GM10266 (cell line): ENCODE data around the gene THOC7.

Source experiments
- DNase-seq: peaks from one replicate; pipeline ENCODE4 v3.0.0; 2012; ENCODE audit errors: extremely low spot score
- TF ChIP-seq, protein P1 (sequence below): IDR thresholded peaks from 2 replicates; pipeline ENCODE4 v1.5.1; 2012; ENCODE audit warnings: mild to moderate bottlenecking, low read depth; ENCODE audit not compliant: control insufficient read depth, insufficient read depth; ENCODE audit errors: missing control alignments

THOC7 gene

DNA sequence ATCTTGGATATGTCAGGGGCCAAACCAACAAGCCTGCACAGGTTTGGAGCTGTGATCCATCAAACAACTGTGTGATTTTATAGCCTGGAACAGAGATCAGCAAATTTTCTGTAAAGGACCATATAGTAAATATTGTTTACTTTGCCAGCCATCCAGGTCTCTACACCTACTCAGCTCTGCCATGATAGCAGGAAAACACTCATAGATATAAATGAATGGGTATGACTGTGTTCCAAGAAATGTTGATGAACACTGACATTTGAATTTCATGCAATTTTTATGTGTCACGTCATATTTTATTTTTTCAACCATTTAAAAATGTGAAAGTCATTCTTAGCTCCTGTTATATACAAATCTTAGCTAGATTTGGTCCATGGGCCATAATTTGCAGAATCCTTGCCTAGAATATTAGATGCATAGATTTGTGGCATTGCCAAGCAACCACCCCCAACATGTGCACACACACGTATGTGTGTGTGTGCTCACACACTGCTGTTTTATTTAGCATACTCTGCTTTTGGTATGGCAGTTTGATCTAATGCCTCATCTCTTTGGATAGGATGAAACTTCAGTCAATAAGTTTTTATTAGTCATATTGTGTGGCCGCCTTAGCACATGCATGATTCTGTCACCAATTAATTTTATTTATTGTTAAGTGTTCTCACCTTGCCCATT is 6.5 kb upstream of the THOC7 start:
- DNase-seq: no peak
- TF ChIP-seq, protein P1, sequence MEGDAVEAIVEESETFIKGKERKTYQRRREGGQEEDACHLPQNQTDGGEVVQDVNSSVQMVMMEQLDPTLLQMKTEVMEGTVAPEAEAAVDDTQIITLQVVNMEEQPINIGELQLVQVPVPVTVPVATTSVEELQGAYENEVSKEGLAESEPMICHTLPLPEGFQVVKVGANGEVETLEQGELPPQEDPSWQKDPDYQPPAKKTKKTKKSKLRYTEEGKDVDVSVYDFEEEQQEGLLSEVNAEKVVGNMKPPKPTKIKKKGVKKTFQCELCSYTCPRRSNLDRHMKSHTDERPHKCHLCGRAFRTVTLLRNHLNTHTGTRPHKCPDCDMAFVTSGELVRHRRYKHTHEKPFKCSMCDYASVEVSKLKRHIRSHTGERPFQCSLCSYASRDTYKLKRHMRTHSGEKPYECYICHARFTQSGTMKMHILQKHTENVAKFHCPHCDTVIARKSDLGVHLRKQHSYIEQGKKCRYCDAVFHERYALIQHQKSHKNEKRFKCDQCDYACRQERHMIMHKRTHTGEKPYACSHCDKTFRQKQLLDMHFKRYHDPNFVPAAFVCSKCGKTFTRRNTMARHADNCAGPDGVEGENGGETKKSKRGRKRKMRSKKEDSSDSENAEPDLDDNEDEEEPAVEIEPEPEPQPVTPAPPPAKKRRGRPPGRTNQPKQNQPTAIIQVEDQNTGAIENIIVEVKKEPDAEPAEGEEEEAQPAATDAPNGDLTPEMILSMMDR: no peak

DNA sequence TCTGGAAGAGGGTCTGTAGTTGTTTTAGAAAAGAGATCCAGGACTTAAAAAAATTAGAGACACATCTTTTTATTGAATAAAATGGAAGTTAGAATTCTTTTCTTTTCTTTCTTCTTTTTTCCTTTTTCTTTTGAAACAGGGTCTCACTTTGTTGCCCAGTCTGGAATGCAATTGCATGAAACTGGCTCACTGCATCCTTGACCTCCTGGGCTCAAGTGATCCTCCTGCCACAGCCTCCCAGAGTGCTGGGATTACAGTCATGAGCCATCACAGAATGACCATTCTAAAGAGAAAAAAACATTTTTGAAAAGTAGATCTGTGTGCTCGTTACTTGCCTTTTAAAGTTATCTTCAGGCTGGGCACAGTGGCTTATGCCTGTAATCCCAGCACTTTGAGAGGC is 3.6 kb upstream of the THOC7 start:
- DNase-seq: no peak

DNA sequence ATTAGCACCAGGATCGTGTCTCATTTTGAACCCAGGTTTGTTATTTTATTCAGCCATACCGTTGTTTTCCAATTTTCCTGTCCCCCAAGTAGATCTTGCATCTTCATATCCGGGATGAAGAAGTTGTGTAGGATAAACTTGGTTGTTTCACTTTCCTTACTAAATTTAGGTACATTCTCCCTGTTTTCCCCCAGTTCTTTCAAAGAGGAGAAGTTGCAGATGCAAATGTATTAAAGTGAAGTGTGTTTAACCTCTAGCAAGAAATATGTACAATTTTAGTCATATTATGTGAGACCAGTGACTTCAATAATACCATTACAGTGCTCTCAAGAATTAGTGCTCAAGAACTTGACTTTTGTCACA is 1.3 kb upstream of the THOC7 start:
- TF ChIP-seq, protein P1: no peak
- DNase-seq: no peak

More for the DNA sequence above, 3.6 kb upstream of the THOC7 start:
- TF ChIP-seq, protein P1: no peak

DNA sequence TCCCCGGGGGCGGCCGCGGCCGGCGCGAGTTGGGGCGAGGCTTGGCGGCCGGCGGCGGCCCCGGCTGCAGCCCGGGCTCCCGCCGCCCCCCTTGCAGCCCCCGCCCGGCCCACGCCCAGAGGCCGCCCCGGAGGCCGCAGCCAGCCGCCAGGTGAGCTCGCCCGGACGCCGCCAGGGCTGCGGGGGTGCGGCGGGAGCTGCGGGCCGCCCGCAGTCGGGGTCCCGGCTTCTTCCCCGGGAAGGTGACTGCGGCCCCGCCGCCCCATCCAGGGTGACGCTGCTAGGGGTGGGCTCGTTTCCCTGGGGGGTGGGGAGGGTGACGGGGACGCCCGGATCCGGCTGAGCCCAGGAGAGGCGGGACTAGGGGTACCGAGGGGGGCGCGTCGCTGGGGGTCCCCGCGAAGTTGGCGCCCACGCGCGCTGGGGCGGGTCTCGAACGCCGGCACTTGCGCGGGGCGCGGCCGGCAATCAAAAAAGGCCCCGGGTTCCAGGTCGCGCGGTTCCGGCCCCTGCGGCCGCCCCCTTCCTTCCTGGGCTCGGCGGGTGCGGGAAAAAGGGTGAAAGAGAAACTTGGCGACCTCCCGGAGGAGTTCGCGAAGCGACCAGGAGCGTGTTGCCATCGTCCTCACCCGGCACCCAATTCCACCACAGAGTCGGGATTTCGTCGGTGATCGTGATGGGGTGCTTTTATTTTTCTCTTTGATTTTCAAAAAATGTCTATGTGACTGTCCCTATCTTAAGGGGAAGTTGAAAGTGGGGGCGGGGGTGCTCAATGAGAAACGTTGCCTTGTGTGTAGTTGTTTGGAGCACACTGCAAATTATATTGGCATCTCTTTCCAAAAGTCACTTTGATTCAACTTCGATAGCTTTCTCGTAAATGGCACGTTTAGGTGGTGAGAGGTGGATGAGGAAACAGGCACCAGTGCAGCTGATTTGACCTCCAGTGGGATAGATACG is 681 bp upstream of the THOC7 start:
- TF ChIP-seq, protein P1: no peak
- DNase-seq: peak; percentile 79

DNA sequence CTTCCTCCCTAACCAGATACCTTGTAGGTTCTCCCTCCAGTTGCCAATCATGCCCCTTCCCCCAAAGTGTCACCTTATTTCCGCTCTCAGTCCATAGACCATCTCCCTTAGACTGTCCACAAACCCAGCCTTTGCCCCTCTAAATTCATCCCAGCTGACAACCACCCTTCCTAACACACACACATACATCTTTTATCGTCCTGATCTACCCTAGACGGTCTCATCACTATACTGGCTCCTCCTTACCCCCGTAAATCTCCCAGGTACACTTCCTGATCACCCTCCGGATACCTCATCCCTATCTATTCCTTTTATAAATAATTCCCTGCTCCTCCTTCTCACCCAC is 828 bp downstream of the THOC7 start:
- TF ChIP-seq, protein P1: no peak
- DNase-seq: peak; percentile 40

DNA sequence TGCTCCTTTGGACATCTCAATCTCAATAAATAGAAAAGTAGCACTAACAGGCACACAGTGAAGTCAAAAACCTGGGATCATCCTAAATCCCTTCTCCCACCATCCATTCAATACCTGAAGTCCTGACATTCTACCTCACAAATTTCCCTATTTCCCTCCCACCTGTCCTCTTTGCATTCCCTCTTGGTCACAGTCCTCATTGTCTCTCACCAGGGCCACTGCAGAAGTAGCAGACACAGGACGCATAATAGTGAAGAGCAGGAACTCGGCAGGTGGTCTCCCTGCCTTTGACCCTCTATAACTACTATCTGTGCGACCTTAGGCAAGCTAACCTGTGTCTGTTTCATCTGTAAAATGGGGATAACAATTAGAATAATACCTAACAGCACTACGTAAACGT is 2.3 kb downstream of the THOC7 start:
- TF ChIP-seq, protein P1: no peak
- DNase-seq: no peak

DNA sequence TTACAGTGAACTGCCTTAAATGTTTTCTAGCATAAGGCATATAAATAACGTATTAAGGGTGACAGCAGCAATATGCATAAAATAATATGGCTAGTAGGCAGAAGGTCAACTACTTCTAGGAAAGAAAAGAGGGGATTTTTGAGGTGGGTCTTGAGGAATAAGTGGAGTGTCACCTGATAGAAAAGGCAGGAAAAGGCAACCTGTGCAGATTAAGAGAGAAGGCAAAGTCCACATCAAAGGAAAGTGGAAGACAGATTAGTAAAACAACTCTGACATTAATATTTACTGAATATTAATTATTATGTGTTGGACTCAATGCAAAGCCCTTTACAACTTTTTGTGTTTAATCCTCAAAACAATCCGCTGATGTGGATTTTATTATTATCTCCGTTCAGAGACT is 2.8 kb downstream of the THOC7 start:
- TF ChIP-seq, protein P1: no peak
- DNase-seq: no peak
